Transverse colon (tissue), 3 donors: Measurements from ENCODE around the gene THSD4.

ENCODE experiments used
- CTCF ChIP-seq, 5 experiments: fragments of 200-600 bp in 3 of 5; fragments of 450-650 bp in 2 of 5; sonication (generic) in 3 of 5; IDR thresholded peaks; 1 replicate in 2 of 5; 2 replicates in 3 of 5; pipeline ENCODE4 v1.5.1; 2016 to 2017; ENCODE audit warnings: antibody characterized with exemption in 5 of 5, inconsistent platforms in 3 of 5, mild to moderate bottlenecking in 2 of 5, moderate library complexity in 1 of 5
- POLR2A ChIP-seq: fragments of 450-650 bp; IDR thresholded peaks from one replicate; pipeline ENCODE4 v1.6.1; 2016; ENCODE audit warnings: antibody characterized with exemption, mild to moderate bottlenecking, moderate library complexity

- TF ChIP-seq CTCF (IDR thresholded peaks at IDR 0.05) (no peak), POLR2A (no peak)
Observed at GRCh38 chr15:71656425-71656824, 541.2 kb downstream of the THSD4 start.
